SK-N-SH treated with all-trans-retinoic acid at 6 μM for 48 hours (cell line): Measurements from ENCODE around the gene CENPM.

Experiments used
- ATAC-seq: fragments of 200-7000 bp; cut with Tn5 transposase; 3 replicates; pipeline ENCODE4 v1.9.1; 2020; ENCODE audit warnings: mild to moderate bottlenecking, moderate library complexity
- ARNTL ChIP-seq: fragments of 450-650 bp; formaldehyde crosslinking; IDR thresholded peaks from 2 replicates; pipeline ENCODE4 v1.5.0; 2020; ENCODE audit warnings: low read depth, mild to moderate bottlenecking, moderate library complexity, borderline replicate concordance
- BACH2 ChIP-seq: fragments of 250-450 bp; sonication (Bioruptor Pico); IDR thresholded peaks from 2 replicates; pipeline ENCODE4 v1.9.0; 2021; ENCODE audit warnings: mild to moderate bottlenecking, borderline replicate concordance
- CSDC2 ChIP-seq: fragments of 250-450 bp; sonication (Bioruptor Pico); IDR thresholded peaks from 2 replicates; pipeline ENCODE4 v1.5.0; 2020; ENCODE audit warnings: mild to moderate bottlenecking, moderate library complexity
- ESRRG ChIP-seq: fragments of 250-450 bp; sonication (Bioruptor Pico); IDR thresholded peaks from 2 replicates; pipeline ENCODE4 v1.6.1; 2021; ENCODE audit warnings: mild to moderate bottlenecking
- GLIS3 ChIP-seq: fragments of 250-450 bp; sonication (Bioruptor Pico); IDR thresholded peaks from 2 replicates; pipeline ENCODE4 v1.5.0; 2020; ENCODE audit warnings: mild to moderate bottlenecking, moderate library complexity
- ISL1 ChIP-seq: fragments of 250-450 bp; sonication (Bioruptor Pico); IDR thresholded peaks from 2 replicates; pipeline ENCODE4 v2.1.2; 2022; ENCODE audit warnings: mild to moderate bottlenecking, moderate library complexity
- OSR1 ChIP-seq: fragments of 250-450 bp; sonication (Bioruptor Pico); IDR thresholded peaks from 2 replicates; pipeline ENCODE4 v1.8.0; 2022; ENCODE audit warnings: moderate library complexity, mild to moderate bottlenecking, inconsistent platforms
- PPARA ChIP-seq: fragments of 250-450 bp; sonication (Bioruptor Pico); IDR thresholded peaks from 2 replicates; pipeline ENCODE4 v1.5.0; 2020; ENCODE audit warnings: mild to moderate bottlenecking, borderline replicate concordance
- TCF4 ChIP-seq: fragments of 250-450 bp; sonication (Bioruptor Pico); IDR thresholded peaks from 2 replicates; pipeline ENCODE4 v1.8.0; 2021; ENCODE audit warnings: mild to moderate bottlenecking, moderate library complexity, borderline replicate concordance
- TOX ChIP-seq: fragments of 250-450 bp; sonication (Bioruptor Pico); IDR thresholded peaks from 2 replicates; pipeline ENCODE4 v1.8.0; 2021; ENCODE audit warnings: mild to moderate bottlenecking, moderate library complexity, borderline replicate concordance
- ZC3H10 ChIP-seq: fragments of 250-450 bp; sonication (Bioruptor Pico); IDR thresholded peaks from 2 replicates; pipeline ENCODE4 v1.5.1; 2021; ENCODE audit warnings: mild to moderate bottlenecking, moderate library complexity
- ZFP3 ChIP-seq: fragments of 250-450 bp; sonication (Bioruptor Pico); IDR thresholded peaks from 2 replicates; pipeline ENCODE4 v1.5.0; 2020; ENCODE audit warnings: mild to moderate bottlenecking, moderate library complexity
- ZFP30 ChIP-seq: fragments of 450-650 bp; formaldehyde crosslinking; IDR thresholded peaks from 2 replicates; pipeline ENCODE4 v1.5.0; 2022; ENCODE audit warnings: mild to moderate bottlenecking, moderate library complexity
- ZNF565 ChIP-seq: fragments of 450-650 bp; formaldehyde crosslinking; conservative IDR thresholded peaks from 2 replicates; pipeline ENCODE4 v1.5.0; 2020; ENCODE audit warnings: low read depth, mild to moderate bottlenecking, moderate library complexity
- ZNF70 ChIP-seq: fragments of 450-650 bp; formaldehyde crosslinking; IDR thresholded peaks from 2 replicates; pipeline ENCODE4 v1.5.0; 2020; ENCODE audit warnings: mild to moderate bottlenecking, moderate library complexity
- ZNF8 ChIP-seq: fragments of 450-650 bp; formaldehyde crosslinking; IDR thresholded peaks from 2 replicates; pipeline ENCODE4 v1.5.0; 2020; ENCODE audit warnings: mild to moderate bottlenecking, moderate library complexity
- TF ChIP-seq, protein P1 (sequence below): fragments of 250-450 bp; sonication (Bioruptor Pico); IDR thresholded peaks from 2 replicates; pipeline ENCODE4 v1.5.1; 2021; ENCODE audit warnings: mild to moderate bottlenecking, moderate library complexity
- TF ChIP-seq, protein P2 (sequence below): fragments of 250-450 bp; sonication (Bioruptor Pico); IDR thresholded peaks from 2 replicates; pipeline ENCODE4 v1.5.0; 2020; ENCODE audit warnings: mild to moderate bottlenecking, moderate library complexity
- TF ChIP-seq, protein P3 (sequence below): fragments of 250-450 bp; sonication (Bioruptor Pico); IDR thresholded peaks from 2 replicates; pipeline ENCODE4 v1.8.0; 2021; ENCODE audit warnings: low read depth, mild to moderate bottlenecking, moderate library complexity, borderline replicate concordance

The CENPM gene

DNA sequence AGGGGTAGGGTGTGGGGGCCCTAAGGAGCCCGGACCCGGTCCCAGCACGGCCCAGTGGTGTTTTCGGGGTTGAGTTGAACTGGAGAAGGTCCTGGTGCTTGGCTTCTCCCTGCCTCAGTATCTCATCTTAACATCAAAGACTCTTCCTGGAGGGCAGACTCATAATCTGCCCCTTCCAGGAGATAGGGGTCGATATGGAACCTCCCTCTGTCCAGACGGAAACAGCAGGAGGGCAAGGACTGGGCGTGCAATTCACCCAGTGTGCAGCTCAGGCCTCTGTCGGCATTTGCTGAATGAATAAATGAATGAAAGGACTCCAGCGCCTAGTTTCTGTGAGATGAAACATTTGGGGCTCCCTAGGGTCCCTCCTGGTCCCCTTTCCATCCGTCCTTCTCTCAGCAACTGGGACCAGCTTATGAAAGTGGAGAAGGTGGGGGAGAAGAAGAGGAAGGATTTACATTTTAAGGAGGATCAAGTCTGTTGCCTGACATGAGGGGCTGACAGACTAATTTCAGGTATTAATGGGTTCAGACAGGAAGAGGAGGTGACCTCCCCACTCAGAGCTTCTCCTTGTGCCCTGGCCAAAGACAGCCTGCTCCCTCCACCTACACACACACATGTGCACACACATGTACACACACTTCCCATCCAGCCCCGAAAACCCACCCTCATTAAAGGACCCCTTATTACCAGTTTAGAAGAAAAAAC, 31.0 kb downstream of the CENPM start:
- TF ChIP-seq BACH2 (CRISPR knock-in tag) (no peak), ZNF565 (CRISPR knock-in tag) (no peak)
- TF ChIP-seq, all 23 proteins: peak for 0
- ATAC-seq = no peak

DNA sequence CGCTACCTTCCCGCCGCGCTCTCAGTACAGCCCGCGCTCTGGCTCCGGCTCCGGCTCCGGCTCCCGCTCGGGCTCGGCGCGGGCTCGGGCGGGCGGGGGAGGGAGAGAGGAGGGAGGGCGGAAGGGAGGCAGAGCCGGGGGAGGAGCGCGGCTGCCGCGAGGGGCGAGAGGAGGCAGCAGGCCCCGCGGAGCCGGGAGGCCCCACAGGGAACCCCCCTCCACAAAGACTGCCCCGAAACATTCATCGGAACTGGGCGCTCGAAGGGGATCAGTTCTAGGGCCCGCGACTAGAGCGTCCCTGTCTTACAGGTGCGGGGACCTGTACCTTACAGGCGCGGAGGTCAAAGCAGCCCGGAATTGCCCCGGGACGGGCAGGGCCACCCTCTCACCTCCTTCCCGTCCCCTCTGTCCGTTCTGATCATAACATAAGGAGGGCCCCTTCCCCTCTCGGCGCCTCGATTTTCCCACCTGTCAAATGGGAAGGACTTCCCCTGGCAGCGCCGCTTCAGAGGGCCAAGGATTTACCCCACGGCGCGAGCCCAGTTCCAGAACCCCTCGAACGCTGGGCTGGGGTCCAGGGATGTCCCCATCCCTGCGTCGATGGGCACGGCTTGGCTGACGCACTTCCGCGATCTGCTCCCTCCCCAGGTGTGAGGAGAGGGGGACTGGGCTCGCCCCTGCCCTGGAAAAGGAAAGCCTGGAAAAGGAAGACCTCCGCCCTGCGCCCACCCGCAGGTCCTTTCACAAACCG, 31.7 kb downstream of the CENPM start, which contains the start of gene SHISA8:
Gene SHISA8 (minus strand): TSS at position 40 of the 751 bp plus-strand sequence. CDS start 407 bp downstream, outside the sequence.
- TF ChIP-seq ZNF8 (no peak), BACH2 (CRISPR knock-in tag) (no peak), ZNF565 (CRISPR knock-in tag) (no peak), ZNF70 (CRISPR knock-in tag) (no peak), CSDC2 (CRISPR knock-in tag) (no peak), GLIS3 (no peak), ISL1 (CRISPR knock-in tag) (no peak), ZFP30 (CRISPR knock-in tag) (no peak), TCF4 (CRISPR knock-in tag) (no peak), TOX (CRISPR knock-in tag) (no peak), OSR1 (CRISPR knock-in tag) (no peak), PPARA (CRISPR knock-in tag) (no peak), ESRRG (CRISPR knock-in tag) (no peak)
- TF ChIP-seq, protein P1, sequence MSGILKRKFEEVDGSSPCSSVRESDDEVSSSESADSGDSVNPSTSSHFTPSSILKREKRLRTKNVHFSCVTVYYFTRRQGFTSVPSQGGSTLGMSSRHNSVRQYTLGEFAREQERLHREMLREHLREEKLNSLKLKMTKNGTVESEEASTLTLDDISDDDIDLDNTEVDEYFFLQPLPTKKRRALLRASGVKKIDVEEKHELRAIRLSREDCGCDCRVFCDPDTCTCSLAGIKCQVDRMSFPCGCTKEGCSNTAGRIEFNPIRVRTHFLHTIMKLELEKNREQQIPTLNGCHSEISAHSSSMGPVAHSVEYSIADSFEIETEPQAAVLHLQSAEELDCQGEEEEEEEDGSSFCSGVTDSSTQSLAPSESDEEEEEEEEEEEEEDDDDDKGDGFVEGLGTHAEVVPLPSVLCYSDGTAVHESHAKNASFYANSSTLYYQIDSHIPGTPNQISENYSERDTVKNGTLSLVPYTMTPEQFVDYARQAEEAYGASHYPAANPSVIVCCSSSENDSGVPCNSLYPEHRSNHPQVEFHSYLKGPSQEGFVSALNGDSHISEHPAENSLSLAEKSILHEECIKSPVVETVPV = no peak
- TF ChIP-seq, protein P2, sequence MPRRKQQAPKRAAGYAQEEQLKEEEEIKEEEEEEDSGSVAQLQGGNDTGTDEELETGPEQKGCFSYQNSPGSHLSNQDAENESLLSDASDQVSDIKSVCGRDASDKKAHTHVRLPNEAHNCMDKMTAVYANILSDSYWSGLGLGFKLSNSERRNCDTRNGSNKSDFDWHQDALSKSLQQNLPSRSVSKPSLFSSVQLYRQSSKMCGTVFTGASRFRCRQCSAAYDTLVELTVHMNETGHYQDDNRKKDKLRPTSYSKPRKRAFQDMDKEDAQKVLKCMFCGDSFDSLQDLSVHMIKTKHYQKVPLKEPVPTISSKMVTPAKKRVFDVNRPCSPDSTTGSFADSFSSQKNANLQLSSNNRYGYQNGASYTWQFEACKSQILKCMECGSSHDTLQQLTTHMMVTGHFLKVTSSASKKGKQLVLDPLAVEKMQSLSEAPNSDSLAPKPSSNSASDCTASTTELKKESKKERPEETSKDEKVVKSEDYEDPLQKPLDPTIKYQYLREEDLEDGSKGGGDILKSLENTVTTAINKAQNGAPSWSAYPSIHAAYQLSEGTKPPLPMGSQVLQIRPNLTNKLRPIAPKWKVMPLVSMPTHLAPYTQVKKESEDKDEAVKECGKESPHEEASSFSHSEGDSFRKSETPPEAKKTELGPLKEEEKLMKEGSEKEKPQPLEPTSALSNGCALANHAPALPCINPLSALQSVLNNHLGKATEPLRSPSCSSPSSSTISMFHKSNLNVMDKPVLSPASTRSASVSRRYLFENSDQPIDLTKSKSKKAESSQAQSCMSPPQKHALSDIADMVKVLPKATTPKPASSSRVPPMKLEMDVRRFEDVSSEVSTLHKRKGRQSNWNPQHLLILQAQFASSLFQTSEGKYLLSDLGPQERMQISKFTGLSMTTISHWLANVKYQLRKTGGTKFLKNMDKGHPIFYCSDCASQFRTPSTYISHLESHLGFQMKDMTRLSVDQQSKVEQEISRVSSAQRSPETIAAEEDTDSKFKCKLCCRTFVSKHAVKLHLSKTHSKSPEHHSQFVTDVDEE (CRISPR knock-in tag) = no peak
- peak; percentile 23; the same call in 1 of the 3 replicates for ATAC-seq

- no peak for ATAC-seq
- TF ChIP-seq ZNF70 (CRISPR knock-in tag) (no peak), ZNF8 (no peak), PPARA (CRISPR knock-in tag) (no peak), BACH2 (CRISPR knock-in tag) (no peak), ISL1 (CRISPR knock-in tag) (no peak), TCF4 (CRISPR knock-in tag) (no peak)
- TF ChIP-seq, protein P3, sequence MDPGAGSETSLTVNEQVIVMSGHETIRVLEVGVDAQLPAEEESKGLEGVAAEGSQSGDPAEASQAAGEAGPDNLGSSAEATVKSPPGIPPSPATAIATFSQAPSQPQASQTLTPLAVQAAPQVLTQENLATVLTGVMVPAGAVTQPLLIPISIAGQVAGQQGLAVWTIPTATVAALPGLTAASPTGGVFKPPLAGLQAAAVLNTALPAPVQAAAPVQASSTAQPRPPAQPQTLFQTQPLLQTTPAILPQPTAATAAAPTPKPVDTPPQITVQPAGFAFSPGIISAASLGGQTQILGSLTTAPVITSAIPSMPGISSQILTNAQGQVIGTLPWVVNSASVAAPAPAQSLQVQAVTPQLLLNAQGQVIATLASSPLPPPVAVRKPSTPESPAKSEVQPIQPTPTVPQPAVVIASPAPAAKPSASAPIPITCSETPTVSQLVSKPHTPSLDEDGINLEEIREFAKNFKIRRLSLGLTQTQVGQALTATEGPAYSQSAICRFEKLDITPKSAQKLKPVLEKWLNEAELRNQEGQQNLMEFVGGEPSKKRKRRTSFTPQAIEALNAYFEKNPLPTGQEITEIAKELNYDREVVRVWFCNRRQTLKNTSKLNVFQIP (CRISPR knock-in tag) = no peak
- TF ChIP-seq, protein P1 = no peak
Observed at GRCh38 chr22:41914611-41915034, 32.3 kb downstream of the CENPM start.

- ATAC-seq = no peak
- TF ChIP-seq ZC3H10 (CRISPR knock-in tag) = no peak
- no peak for TF ChIP-seq ZNF70 (CRISPR knock-in tag)
- TF ChIP-seq BACH2 (CRISPR knock-in tag) = no peak
- TF ChIP-seq TCF4 (CRISPR knock-in tag) = no peak
- TF ChIP-seq ARNTL (CRISPR knock-in tag) = no peak
- TF ChIP-seq CSDC2 (CRISPR knock-in tag) = no peak
- TF ChIP-seq PPARA (CRISPR knock-in tag) = no peak
- TF ChIP-seq ZNF8 = no peak
- no peak for TF ChIP-seq ZFP3
- TF ChIP-seq, protein P2 (CRISPR knock-in tag) = no peak
- TF ChIP-seq, protein P3 (CRISPR knock-in tag) = no peak
- no peak for TF ChIP-seq OSR1 (CRISPR knock-in tag)
Observed at GRCh38 chr22:41913842-41914534, 33.0 kb downstream of the CENPM start.
